RWPE2 (cell line): ENCODE measurements around the gene IRX6.

Source experiments
- ATAC-seq: fragments of 200-7000 bp; cut with Tn5 transposase; 3 replicates; pipeline ENCODE4 v1.9.1; 2021; ENCODE audit warnings: low read depth
- DNase-seq: peaks from one replicate; pipeline ENCODE4 v3.0.0-alpha.2; 2020; ENCODE audit warnings: low spot score
- H3K27ac ChIP-seq: fragments of 450-650 bp; 2 replicates; pipeline ENCODE4 v1.5.1; 2017; ENCODE audit warnings: mild to moderate bottlenecking; ENCODE audit not compliant: poor library complexity, severe bottlenecking
- H3K27me3 ChIP-seq: fragments of 250-450 bp; sonication (Bioruptor Pico); 2 replicates; pipeline ENCODE4 v1.5.1; 2021; ENCODE audit warnings: mild to moderate bottlenecking, moderate library complexity; ENCODE audit not compliant: insufficient read depth, poor library complexity, severe bottlenecking
- H3K36me3 ChIP-seq: fragments of 250-450 bp; sonication (Bioruptor Pico); 2 replicates; pipeline ENCODE4 v1.5.1; 2020; ENCODE audit warnings: low read depth, mild to moderate bottlenecking, moderate library complexity
- H3K4me1 ChIP-seq: fragments of 250-450 bp; sonication (Bioruptor Pico); 2 replicates; pipeline ENCODE4 v1.5.1; 2021; ENCODE audit warnings: mild to moderate bottlenecking, moderate library complexity; ENCODE audit not compliant: insufficient read depth, poor library complexity, severe bottlenecking
- H3K4me3 ChIP-seq: fragments of 250-450 bp; sonication (Bioruptor Pico); 2 replicates; pipeline ENCODE4 v1.5.1; 2021; ENCODE audit warnings: mild to moderate bottlenecking, moderate library complexity; ENCODE audit not compliant: severe bottlenecking
- H3K9me3 ChIP-seq: fragments of 250-450 bp; sonication (Bioruptor Pico); 2 replicates; pipeline ENCODE4 v1.5.1; 2021; ENCODE audit warnings: mild to moderate bottlenecking, moderate library complexity; ENCODE audit not compliant: severe bottlenecking
- CTCF ChIP-seq: fragments of 450-650 bp; IDR thresholded peaks from one replicate; pipeline ENCODE4 v1.5.1; 2017; ENCODE audit warnings: mild to moderate bottlenecking, moderate library complexity; ENCODE audit not compliant: poor library complexity, severe bottlenecking

IRX6 gene

GRCh38 chr16:55330781-55331647 lies 7.0 kb downstream of the IRX6 start:
- Histone ChIP-seq H3K27me3 (no peaks in the 10 kb centered on the region), H3K4me1 (no peaks in the 10 kb centered on the region), H3K27ac (no peak overlapping the region), H3K36me3 (no peaks in the 10 kb centered on the region), H3K9me3 (no peaks in the 10 kb centered on the region), H3K4me3 (no peak overlapping the region)
- DNase-seq, result no peak
- ATAC-seq, result no peak
- TF ChIP-seq CTCF, result no peak

GRCh38 chr16:55331648-55332185 lies 7.7 kb downstream of the IRX6 start:
- Histone ChIP-seq H3K4me1 (no peaks in the 10 kb centered on the region), H3K9me3 (no peaks in the 10 kb centered on the region), H3K27me3 (no peaks in the 10 kb centered on the region), H3K36me3 (no peaks in the 10 kb centered on the region), H3K27ac (no peak overlapping the region), H3K4me3 (no peak overlapping the region)
- TF ChIP-seq CTCF, result no peak
- DNase-seq (peak; percentile 62), ATAC-seq (no peak)

- no peak overlapping the region for H3K4me3 ChIP-seq
- no peaks in the 10 kb centered on the region for H3K36me3 ChIP-seq
- no peaks in the 10 kb centered on the region for H3K27me3 ChIP-seq
- ATAC-seq (no peak), DNase-seq (no peak)
- no peak overlapping the region for H3K27ac ChIP-seq
- H3K9me3 ChIP-seq, result no peaks in the 10 kb centered on the region
- no peaks in the 10 kb centered on the region for H3K4me1 ChIP-seq
- TF ChIP-seq CTCF, result no peak
Observed at GRCh38 chr16:55333684-55334083, 9.7 kb downstream of the IRX6 start.

GRCh38 chr16:55338646-55339045 lies 14.6 kb downstream of the IRX6 start:
- H3K4me1 ChIP-seq, result no peaks in the 10 kb centered on the region
- H3K9me3 ChIP-seq, result no peaks in the 10 kb centered on the region
- no peak overlapping the region for H3K27ac ChIP-seq
- H3K27me3 ChIP-seq, result no peaks in the 10 kb centered on the region
- H3K4me3 ChIP-seq, result no peak overlapping the region
- ATAC-seq (no peak), DNase-seq (no peak)
- no peak for TF ChIP-seq CTCF
- no peaks in the 10 kb centered on the region for H3K36me3 ChIP-seq

- Histone ChIP-seq H3K9me3 (no peaks in the 10 kb centered on the region), H3K27me3 (no peaks in the 10 kb centered on the region), H3K36me3 (no peaks in the 10 kb centered on the region), H3K4me1 (no peaks in the 10 kb centered on the region), H3K27ac (no peak overlapping the region), H3K4me3 (no peak overlapping the region)
- no peak for DNase-seq
- no peak for ATAC-seq
- TF ChIP-seq CTCF, result no peak
Observed at GRCh38 chr16:55340445-55340844, 16.4 kb downstream of the IRX6 start.
